Kidney (tissue), 14 donors: ENCODE data around the gene ZNF431. TPM values are rescaled to one million over a fixed set of nuclear protein-coding genes. Genes with fewer than 3 reads are reported as not detected.

ENCODE experiments used
- DNase-seq, 5 donors: peaks; one replicate each; pipeline ENCODE4 v3.0.0-alpha.2; 2013 to 2020
- FAIRE-seq: peaks from 2 replicates; lab custom pipeline; 2012; peaks lifted over from hg19 to GRCh38; lab: Jason Lieb, UNC
- H3K27ac ChIP-seq, 2 donors: one replicate each; pipeline ENCODE4 v1.7.0; 2013; ENCODE audit warnings: low read depth in 2 of 2, low read length in 2 of 2, inconsistent platforms in 1 of 2
- H3K27me3 ChIP-seq: one replicate; pipeline ENCODE4 v1.7.1; 2013; ENCODE audit warnings: low read length, inconsistent platforms; ENCODE audit not compliant: control insufficient read depth, insufficient read depth
- H3K36me3 ChIP-seq, 3 donors: one replicate each; pipeline versions ENCODE4 v1.7.0 to v1.7.1; 2013; ENCODE audit warnings: low read length in 3 of 3, control low read depth in 1 of 3, inconsistent platforms in 1 of 3; ENCODE audit not compliant: insufficient read depth in 3 of 3, control insufficient read depth in 2 of 3
- H3K4me1 ChIP-seq, 3 donors: one replicate each; pipeline versions ENCODE4 v1.7.0 to v1.7.1; 2013; ENCODE audit warnings: low read length in 3 of 3, inconsistent platforms in 1 of 3, low read depth in 1 of 3; ENCODE audit not compliant: control insufficient read depth in 2 of 3, insufficient read depth in 2 of 3
- H3K4me3 ChIP-seq, 3 donors: one replicate each; pipeline versions ENCODE4 v1.7.0 to v1.8.1; 2013; ENCODE audit warnings: low read length in 3 of 3, control low read depth in 1 of 3, inconsistent platforms in 1 of 3
- H3K9ac ChIP-seq, 3 donors: one replicate each; pipeline versions ENCODE4 v1.7.0 to v1.7.1; 2013; ENCODE audit warnings: low read length in 3 of 3, control low read depth in 1 of 3, inconsistent platforms in 1 of 3
- H3K9me3 ChIP-seq, 3 donors: one replicate each; pipeline versions ENCODE4 v1.7.0 to v1.7.1; 2013; ENCODE audit warnings: low read length in 3 of 3, control low read depth in 1 of 3, inconsistent platforms in 1 of 3; ENCODE audit not compliant: control insufficient read depth in 2 of 3, insufficient read depth in 1 of 3
- CTCF ChIP-seq: IDR thresholded peaks from 3 replicates; pipeline ENCODE4 v1.5.1; 2012; ENCODE audit warnings: mild to moderate bottlenecking, moderate library complexity, borderline replicate concordance; ENCODE audit not compliant: insufficient read depth; ENCODE audit errors: extremely low read depth
- intact Hi-C: fragments of 100-400 bp; cut with DNase I; formaldehyde crosslinking; loops from one replicate; pipeline ENCODE4 v1.11.1; 2022
- polyA plus RNA-seq: library from polyadenylated mRNA; stranded (reverse); fragments of 350-450 nt; fragmentation: Illumina TruSeq; extraction: RNeasy Lipid Tissue Mini Kit (QIAGEN cat#74804); gene quantifications from one replicate; pipeline ENCODE4 v1.2.3, GENCODE V29; 2014; ENCODE audit warnings: low read depth, low replicate concordance; ENCODE audit not compliant: insufficient read depth
- total RNA-seq: library from RNA; stranded (reverse); fragmentation: NEBNext Ultra II Directional; extraction: Animal tissue kit (Norgen Biotek cat#: 25700); gene quantifications from one replicate; pipeline ENCODE4 v1.2.1, GENCODE V29; 2021
- donor health status: control.
- donor health status: control.
- donor health status: control.
- donor health status: control.
- donor health status: control.
- donor health status: DM: yes; HTN: yes; CAD: no.
- donor health status: Normal renal cell carcinoma (clear cell type).

Gene ZNF431
- total and polyA plus RNA-seq, 2 donors from 2014 or later: 4.2 to 17.2 TPM

GRCh38 chr19:21166436-21166835 lies 24.6 kb downstream of the ZNF431 start:
- intact Hi-C loops: no loop called here
- H3K9ac ChIP-seq: no peak overlapping the region
- H3K36me3 ChIP-seq: peaks cover 0 to 2% (median 0%) of the 10 kb centered on the region in 3 donors
- H3K27me3 ChIP-seq: no peaks in the 10 kb centered on the region
- H3K4me3 ChIP-seq: no peak overlapping the region
- no peaks in the 10 kb centered on the region for H3K9me3 ChIP-seq
- H3K27ac ChIP-seq: no peak overlapping the region
- FAIRE-seq (no peak), DNase-seq (no peak)
- no peak for TF ChIP-seq CTCF
- no peaks in the 10 kb centered on the region for H3K4me1 ChIP-seq

DNA sequence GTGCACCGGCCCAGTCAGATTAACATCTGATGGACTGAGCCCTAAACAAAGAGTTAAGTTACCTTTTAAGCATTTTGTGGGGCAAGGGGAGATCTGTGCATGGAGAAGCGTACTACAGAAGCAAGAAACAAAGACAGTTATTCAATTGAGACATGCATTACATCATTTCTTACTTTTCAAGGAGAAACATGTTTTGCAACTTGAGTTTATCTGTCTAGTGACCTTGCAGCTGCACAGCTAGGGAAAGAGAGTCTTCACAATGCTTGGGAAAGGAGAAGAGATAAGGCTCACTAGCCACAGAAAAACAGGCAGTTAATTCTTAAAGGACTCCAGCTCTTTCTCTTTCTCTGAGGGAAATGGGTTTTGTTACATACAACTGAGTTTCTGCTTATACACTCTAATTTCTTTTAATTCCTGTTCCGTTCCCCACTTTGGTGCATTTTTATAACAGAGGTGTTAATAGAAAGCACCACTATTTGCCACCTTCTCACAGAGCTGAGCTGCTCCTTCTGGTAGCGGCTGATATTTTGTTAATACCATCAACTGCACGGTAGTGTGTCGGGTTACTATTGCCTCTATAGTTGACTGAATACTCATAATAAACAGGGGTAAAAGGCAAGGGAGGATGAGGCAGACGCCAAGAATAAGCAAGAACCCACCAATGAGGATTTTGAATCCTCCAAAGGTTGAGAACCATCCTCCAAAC lies 55.9 kb downstream of the ZNF431 start:
- Histone ChIP-seq H3K9ac (no peak overlapping the region), H3K9me3 (no peaks in the 10 kb centered on the region), H3K27me3 (no peaks in the 10 kb centered on the region), H3K4me1 (no peaks in the 10 kb centered on the region), H3K27ac (no peak overlapping the region), H3K4me3 (no peak overlapping the region), H3K36me3 (no peaks in the 10 kb centered on the region)
- DNase-seq (no peak), FAIRE-seq (no peak)
- intact Hi-C loops: no loop called here
- no peak for TF ChIP-seq CTCF

DNA sequence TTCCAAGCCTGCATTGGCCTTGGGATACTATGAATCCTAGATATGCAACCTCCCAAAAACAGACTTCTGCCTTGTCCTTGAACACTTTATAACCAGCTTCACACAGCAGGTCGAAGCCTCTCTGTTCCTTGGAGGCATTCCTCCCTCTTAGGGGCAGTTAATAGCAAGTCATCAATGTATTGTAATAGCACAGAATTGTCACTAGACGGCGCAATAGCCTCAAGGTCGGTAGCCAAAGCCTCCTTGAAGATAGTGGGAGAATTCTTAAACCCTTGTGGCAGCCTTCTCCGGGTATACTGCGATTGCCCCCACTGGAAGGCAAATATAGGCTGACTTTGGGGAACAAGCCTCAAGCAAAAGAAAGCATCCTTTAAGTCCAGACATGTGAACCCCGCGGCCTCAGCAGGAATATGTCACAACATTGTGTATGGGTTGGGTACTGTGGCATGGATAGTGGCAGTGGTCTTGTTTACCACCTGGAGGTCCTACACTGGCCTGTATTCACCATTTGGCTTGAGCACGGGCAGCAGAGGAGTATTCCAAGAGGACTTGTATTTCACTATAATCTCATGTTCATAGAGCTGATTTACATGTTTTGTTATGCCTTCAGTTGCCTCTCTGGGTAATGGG lies 61.1 kb downstream of the ZNF431 start:
- Histone ChIP-seq H3K9me3 (no peaks in the 10 kb centered on the region), H3K27me3 (no peaks in the 10 kb centered on the region), H3K9ac (no peak overlapping the region), H3K4me3 (no peak overlapping the region), H3K36me3 (no peaks in the 10 kb centered on the region), H3K4me1 (no peaks in the 10 kb centered on the region), H3K27ac (no peak overlapping the region)
- TF ChIP-seq CTCF: peak; percentile 73
- DNase-seq: peak in 4 of 5 donors; percentile 46 to 75 (median 57)
- intact Hi-C loops: no loop called here
- FAIRE-seq: no peak
